ENCODE data around the gene ANO6. TPM values are rescaled to one million over a fixed set of nuclear protein-coding genes. Genes with fewer than 3 reads are reported as not detected.
"Not testable (repeated sequence)": the region's sequence is repeated elsewhere in the genome, so short reads cannot be mapped to it uniquely, and the experiment has no call there.

Gene ANO6
- total RNA-seq, 1 donor from 2014 or later = 35.0 TPM

DNA sequence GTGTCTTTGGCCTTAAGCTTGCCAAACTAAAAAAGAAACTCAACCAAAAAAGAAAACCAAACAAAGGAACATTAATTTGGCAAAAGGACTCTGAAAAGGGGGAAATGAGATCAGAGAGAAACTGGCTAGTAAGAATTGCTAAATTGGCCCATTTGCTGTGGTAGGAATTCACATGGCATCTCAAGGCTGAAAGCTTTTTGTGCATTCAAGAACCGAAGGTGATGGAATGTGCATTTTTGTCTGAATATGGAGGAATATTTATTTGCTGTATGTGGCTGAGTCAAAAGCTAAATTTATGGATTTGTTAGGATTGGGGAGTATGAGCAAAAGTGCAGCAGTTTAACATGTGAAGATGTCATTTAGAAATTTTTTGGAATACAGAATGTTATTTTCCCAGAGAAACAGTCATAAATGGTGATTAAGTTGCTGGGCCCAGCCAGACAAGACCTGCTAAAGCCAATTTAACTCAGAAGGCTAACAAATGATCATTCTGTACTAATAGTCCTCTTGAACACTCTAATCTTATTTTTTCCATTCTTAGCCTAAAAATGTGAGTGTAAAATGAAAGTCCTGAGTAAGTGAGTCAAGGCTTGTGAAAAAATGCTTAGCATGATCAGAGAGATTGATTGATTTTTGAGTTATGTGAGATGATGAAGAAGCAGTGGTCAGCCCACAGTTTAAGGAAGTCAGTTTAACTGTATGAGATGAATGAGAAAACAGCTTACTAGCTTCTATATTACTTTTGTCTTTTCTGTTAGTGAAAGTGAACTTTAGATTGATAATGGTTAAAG, 94.1 kb downstream of the ANO6 start:
- TF ChIP-seq, protein P1, sequence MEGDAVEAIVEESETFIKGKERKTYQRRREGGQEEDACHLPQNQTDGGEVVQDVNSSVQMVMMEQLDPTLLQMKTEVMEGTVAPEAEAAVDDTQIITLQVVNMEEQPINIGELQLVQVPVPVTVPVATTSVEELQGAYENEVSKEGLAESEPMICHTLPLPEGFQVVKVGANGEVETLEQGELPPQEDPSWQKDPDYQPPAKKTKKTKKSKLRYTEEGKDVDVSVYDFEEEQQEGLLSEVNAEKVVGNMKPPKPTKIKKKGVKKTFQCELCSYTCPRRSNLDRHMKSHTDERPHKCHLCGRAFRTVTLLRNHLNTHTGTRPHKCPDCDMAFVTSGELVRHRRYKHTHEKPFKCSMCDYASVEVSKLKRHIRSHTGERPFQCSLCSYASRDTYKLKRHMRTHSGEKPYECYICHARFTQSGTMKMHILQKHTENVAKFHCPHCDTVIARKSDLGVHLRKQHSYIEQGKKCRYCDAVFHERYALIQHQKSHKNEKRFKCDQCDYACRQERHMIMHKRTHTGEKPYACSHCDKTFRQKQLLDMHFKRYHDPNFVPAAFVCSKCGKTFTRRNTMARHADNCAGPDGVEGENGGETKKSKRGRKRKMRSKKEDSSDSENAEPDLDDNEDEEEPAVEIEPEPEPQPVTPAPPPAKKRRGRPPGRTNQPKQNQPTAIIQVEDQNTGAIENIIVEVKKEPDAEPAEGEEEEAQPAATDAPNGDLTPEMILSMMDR (conservative IDR thresholded peaks at IDR 0.05) = no peak
- Mint-ChIP-seq H3K4me3 (no peak overlapping the region), H3K27ac (no peak overlapping the region), H3K9me3 (peaks cover 5% of the 10 kb centered on the region), H3K4me1 (ENCODE audit: unreplicated experiment) (no peaks in the 10 kb centered on the region), H3K36me3 (peaks cover 18% of the 10 kb centered on the region), H3K27me3 (no peaks in the 10 kb centered on the region)
- DNase-seq (ENCODE audit: extremely low spot score, unreplicated experiment) = no peak

- no peaks in the 10 kb centered on the region for H3K4me1 Mint-ChIP-seq (ENCODE audit: unreplicated experiment)
- H3K9me3 Mint-ChIP-seq = peaks cover 5% of the 10 kb centered on the region
- no peak overlapping the region for H3K27ac Mint-ChIP-seq
- H3K36me3 Mint-ChIP-seq = peaks cover 17% of the 10 kb centered on the region
- no peak for DNase-seq (ENCODE audit: extremely low spot score, unreplicated experiment)
- no peaks in the 10 kb centered on the region for H3K27me3 Mint-ChIP-seq
- TF ChIP-seq, protein P1 (conservative IDR thresholded peaks at IDR 0.05) = no peak
- no peak overlapping the region for H3K4me3 Mint-ChIP-seq
Measured at GRCh38 chr12:45310627-45310968, 94.7 kb downstream of the ANO6 start.

DNA sequence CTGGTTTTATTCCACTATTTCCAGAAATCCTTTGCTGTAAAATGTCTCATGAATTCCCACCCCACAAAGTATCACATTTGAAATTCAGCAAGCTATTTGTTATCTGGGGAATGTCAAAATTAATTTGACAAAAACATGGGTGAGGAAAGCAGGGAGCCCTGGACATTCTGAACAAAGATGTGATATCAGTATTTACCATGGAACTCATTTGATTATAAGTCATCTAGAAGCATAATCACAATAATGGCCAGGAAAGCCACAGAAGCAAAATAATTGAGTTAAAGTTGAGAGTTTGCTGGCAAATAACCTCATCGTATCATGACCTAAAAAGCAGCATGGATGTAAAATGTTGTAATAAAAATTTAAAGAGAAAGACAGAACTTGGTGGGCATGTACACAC, 96.1 kb downstream of the ANO6 start:
- TF ChIP-seq, protein P1 (conservative IDR thresholded peaks at IDR 0.05) = no peak
- no peak overlapping the region for H3K27ac Mint-ChIP-seq
- H3K36me3 Mint-ChIP-seq = peaks cover 16% of the 10 kb centered on the region
- DNase-seq (ENCODE audit: extremely low spot score, unreplicated experiment) = no peak
- no peaks in the 10 kb centered on the region for H3K27me3 Mint-ChIP-seq
- H3K4me3 Mint-ChIP-seq = no peak overlapping the region
- peaks cover 9% of the 10 kb centered on the region for H3K9me3 Mint-ChIP-seq
- no peaks in the 10 kb centered on the region for H3K4me1 Mint-ChIP-seq (ENCODE audit: unreplicated experiment)

DNA sequence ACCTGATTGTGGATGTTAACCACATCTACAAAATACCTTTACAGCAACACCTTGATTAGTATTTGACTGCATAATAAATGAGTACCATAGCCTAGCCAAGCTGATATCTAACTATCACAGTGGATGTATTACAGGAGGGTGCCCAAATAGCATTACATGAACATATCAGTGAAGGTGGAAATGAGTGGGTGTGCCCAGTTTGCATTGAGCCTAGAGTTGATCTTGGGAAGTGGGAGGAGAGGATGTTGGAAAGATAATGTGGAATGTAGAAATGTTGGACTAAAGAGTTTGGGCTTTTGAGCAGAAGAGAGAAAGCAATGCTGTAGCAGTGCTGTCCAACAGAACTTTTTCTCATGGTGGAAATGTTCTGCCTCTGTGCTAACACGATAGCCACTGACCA, 98.9 kb downstream of the ANO6 start:
- H3K4me1 Mint-ChIP-seq (ENCODE audit: unreplicated experiment) = no peaks in the 10 kb centered on the region

GRCh38 chr12:45315462-45315861, 99.6 kb downstream of the ANO6 start:
- peaks cover 9% of the 10 kb centered on the region for H3K9me3 Mint-ChIP-seq

More for the DNA sequence above, 98.9 kb downstream of the ANO6 start:
- TF ChIP-seq, protein P1 (conservative IDR thresholded peaks at IDR 0.05) = no peak
- Mint-ChIP-seq H3K36me3 (peaks cover 21% of the 10 kb centered on the region), H3K4me3 (no peak overlapping the region), H3K27me3 (no peaks in the 10 kb centered on the region), H3K27ac (no peak overlapping the region), H3K9me3 (peaks cover 9% of the 10 kb centered on the region)
- DNase-seq (ENCODE audit: extremely low spot score, unreplicated experiment) = no peak

GRCh38 chr12:45317261-45317660, 101.4 kb downstream of the ANO6 start:
- H3K27ac Mint-ChIP-seq; H3K9me3 Mint-ChIP-seq; H3K4me3 Mint-ChIP-seq; H3K4me1 Mint-ChIP-seq (ENCODE audit: unreplicated experiment); H3K27me3 Mint-ChIP-seq; DNase-seq (ENCODE audit: extremely low spot score, unreplicated experiment): not testable (repeated sequence)
- H3K36me3 Mint-ChIP-seq = peaks cover 38% of the 10 kb centered on the region

More at GRCh38 chr12:45315462-45315861, 99.6 kb downstream of the ANO6 start:
- Mint-ChIP-seq H3K4me3 (no peak overlapping the region), H3K4me1 (ENCODE audit: unreplicated experiment) (no peaks in the 10 kb centered on the region), H3K27ac (no peak overlapping the region), H3K36me3 (peaks cover 28% of the 10 kb centered on the region), H3K27me3 (no peaks in the 10 kb centered on the region)
- TF ChIP-seq, protein P1 (conservative IDR thresholded peaks at IDR 0.05) = no peak
- DNase-seq (ENCODE audit: extremely low spot score, unreplicated experiment) = no peak
